Measurements from ENCODE around the gene OR2Z1.
"Not testable (repeated sequence)": the region's sequence is repeated elsewhere in the genome, so short reads cannot be mapped to it uniquely, and the experiment has no call there.

Gene OR2Z1

GRCh38 chr19:8731428-8732169 lies 10.2 kb downstream of the OR2Z1 start:
- Mint-ChIP-seq H3K27ac (no peak overlapping the region), H3K4me3 (no peak overlapping the region), H3K4me1 (ENCODE audit: low read depth) (no peaks in the 10 kb centered on the region), H3K9me3 (no peaks in the 10 kb centered on the region), H3K36me3 (ENCODE audit: low read depth) (no peaks in the 10 kb centered on the region), H3K27me3 (no peaks in the 10 kb centered on the region)
- intact Hi-C loops (cut with micrococcal nuclease), result no loop called here

- intact Hi-C loops (cut with micrococcal nuclease), result no loop called here
- no peaks in the 10 kb centered on the region for H3K4me1 Mint-ChIP-seq (ENCODE audit: low read depth)
- H3K4me3 Mint-ChIP-seq, result no peak overlapping the region
- H3K27me3 Mint-ChIP-seq, result no peaks in the 10 kb centered on the region
- no peaks in the 10 kb centered on the region for H3K9me3 Mint-ChIP-seq
- H3K27ac Mint-ChIP-seq, result no peak overlapping the region
- no peaks in the 10 kb centered on the region for H3K36me3 Mint-ChIP-seq (ENCODE audit: low read depth)
Observed at GRCh38 chr19:8738377-8738776, 16.9 kb downstream of the OR2Z1 start.

GRCh38 chr19:8739291-8740065 lies 18.0 kb downstream of the OR2Z1 start:
- intact Hi-C loops (cut with micrococcal nuclease); H3K27ac Mint-ChIP-seq; H3K4me3 Mint-ChIP-seq; H3K4me1 Mint-ChIP-seq (ENCODE audit: low read depth); H3K9me3 Mint-ChIP-seq; H3K27me3 Mint-ChIP-seq; H3K36me3 Mint-ChIP-seq (ENCODE audit: low read depth): not testable (repeated sequence)

GRCh38 chr19:8767257-8767656 lies 45.8 kb downstream of the OR2Z1 start:
- H3K27me3 Mint-ChIP-seq; H3K9me3 Mint-ChIP-seq; H3K4me1 Mint-ChIP-seq (ENCODE audit: low read depth); H3K36me3 Mint-ChIP-seq (ENCODE audit: low read depth); H3K4me3 Mint-ChIP-seq; intact Hi-C loops (cut with micrococcal nuclease); H3K27ac Mint-ChIP-seq: not testable (repeated sequence)

GRCh38 chr19:8769265-8769664 lies 47.8 kb downstream of the OR2Z1 start:
- H3K9me3 Mint-ChIP-seq; H3K4me1 Mint-ChIP-seq (ENCODE audit: low read depth); intact Hi-C loops (cut with micrococcal nuclease); H3K27ac Mint-ChIP-seq; H3K4me3 Mint-ChIP-seq; H3K36me3 Mint-ChIP-seq (ENCODE audit: low read depth); H3K27me3 Mint-ChIP-seq: not testable (repeated sequence)

GRCh38 chr19:8773587-8773986 lies 52.2 kb downstream of the OR2Z1 start:
- H3K36me3 Mint-ChIP-seq (ENCODE audit: low read depth); H3K27me3 Mint-ChIP-seq; H3K27ac Mint-ChIP-seq; H3K4me3 Mint-ChIP-seq; intact Hi-C loops (cut with micrococcal nuclease); H3K9me3 Mint-ChIP-seq; H3K4me1 Mint-ChIP-seq (ENCODE audit: low read depth): not testable (repeated sequence)

Data from dendritic cell treated with granulocyte-macrophage colony-stimulating factor and Interleukin-4, amounts not matched to agents 40 ng/mL and 50 ng/mL, for 4 days (primary cell).